Cardiac muscle cell (in vitro differentiated cells and primary cell): ENCODE measurements around the gene TMEM156. TPM values are rescaled to one million over a fixed set of nuclear protein-coding genes. Genes with fewer than 3 reads are reported as not detected.
A peak's percentile ranks its signal among the peaks of the same experiment; 100 is the strongest.

ENCODE experiments used
- DNase-seq, 2 donors: peaks; one replicate each; pipeline versions ENCODE4 v3.0.0 to v3.0.0-alpha.2; 2010 to 2017; ENCODE audit warnings: low read depth in 1 of 2, low spot score in 1 of 2
- H3K27ac ChIP-seq: fragments of 200-600 bp; sonication (generic); 2 replicates; pipeline ENCODE4 v1.5.1; 2016
- H3K27me3 ChIP-seq: fragments of 200-600 bp; sonication (generic); 2 replicates; pipeline ENCODE4 v1.6.0; 2016; ENCODE audit warnings: control low read depth
- H3K36me3 ChIP-seq: fragments of 200-600 bp; sonication (generic); 2 replicates; pipeline ENCODE4 v1.5.1; 2016; ENCODE audit warnings: control low read depth
- H3K4me1 ChIP-seq: fragments of 200-600 bp; sonication (generic); 2 replicates; pipeline ENCODE4 v1.8.1; 2017; ENCODE audit warnings: low read depth, mild to moderate bottlenecking, mixed run types
- H3K4me3 ChIP-seq: fragments of 200-600 bp; sonication (generic); 2 replicates; pipeline ENCODE4 v1.5.1; 2016; ENCODE audit warnings: mild to moderate bottlenecking
- H3K9me3 ChIP-seq: fragments of 200-600 bp; sonication (generic); 2 replicates; pipeline ENCODE4 v1.5.1; 2017; ENCODE audit warnings: low read depth, mild to moderate bottlenecking, control low read depth
- CTCF ChIP-seq: IDR thresholded peaks from 2 replicates; pipeline ENCODE4 v1.5.1; 2012; ENCODE audit warnings: low read depth, mild to moderate bottlenecking, low read length
- polyA plus RNA-seq: library from polyadenylated mRNA; unstranded; fragments of >200 nt; fragmentation: Nextera tagmentation; extraction: Ambion mirVana; gene quantifications from 2 replicates; pipeline ENCODE4 v1.2.1, GENCODE V29; 2016
- total RNA-seq: library from RNA; depleted of rRNA; stranded (reverse); fragments of >200 nt; gene quantifications from 2 replicates; pipeline ENCODE4 v1.2.3, GENCODE V29; 2016

TMEM156 gene
- total and polyA plus RNA-seq, 2 experiments from 2014 or later, result not detected

GRCh38 chr4:38952017-38952416 is 80.2 kb downstream of the TMEM156 start:
- TF ChIP-seq CTCF, result no peak
- Histone ChIP-seq H3K36me3 (no peaks in the 10 kb centered on the region), H3K27me3 (no peaks in the 10 kb centered on the region), H3K4me1 (no peaks in the 10 kb centered on the region), H3K27ac (no peak overlapping the region), H3K4me3 (no peak overlapping the region), H3K9me3 (no peaks in the 10 kb centered on the region)
- DNase-seq, result no peak

DNA sequence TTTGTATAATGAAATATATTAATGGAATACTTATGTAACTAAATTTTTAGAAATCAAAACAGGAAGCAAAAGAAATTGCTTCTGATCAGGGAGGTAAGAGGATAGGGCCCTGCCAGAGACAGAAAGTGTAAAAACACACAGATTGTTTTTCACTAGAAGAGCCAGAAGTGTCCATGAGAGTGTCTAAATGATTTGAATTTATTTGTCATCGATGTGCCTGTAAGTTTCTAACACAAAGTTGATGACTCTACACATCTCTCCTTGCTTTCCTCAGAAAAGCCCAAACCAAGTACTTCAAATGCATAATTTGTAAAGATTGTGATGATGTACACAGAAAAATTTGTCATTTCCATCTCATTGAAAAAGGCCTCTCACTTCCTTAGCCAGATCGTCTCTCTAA is 80.6 kb downstream of the TMEM156 start:
- Histone ChIP-seq H3K4me3 (no peak overlapping the region), H3K4me1 (no peaks in the 10 kb centered on the region), H3K27me3 (no peaks in the 10 kb centered on the region), H3K36me3 (no peaks in the 10 kb centered on the region), H3K27ac (no peak overlapping the region), H3K9me3 (no peaks in the 10 kb centered on the region)
- no peak for DNase-seq
- TF ChIP-seq CTCF, result no peak

DNA sequence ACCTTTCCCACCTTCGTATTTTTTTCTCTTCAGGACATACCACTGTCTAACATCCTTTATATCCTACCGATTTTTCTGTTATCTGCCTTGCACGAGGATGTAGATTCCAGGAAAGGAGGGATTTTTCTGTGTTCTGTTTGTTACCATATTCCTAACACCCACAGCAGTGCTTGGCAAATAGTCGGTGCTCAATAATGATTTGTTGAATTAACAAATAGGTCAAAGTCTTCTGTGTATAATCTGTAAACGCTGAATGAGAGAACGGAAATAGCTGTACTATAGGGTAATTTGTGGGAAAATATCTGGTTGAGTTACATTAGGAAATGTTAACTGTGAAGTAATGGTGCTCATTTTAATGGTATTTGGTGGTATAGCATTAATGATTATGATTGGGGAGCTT is 81.5 kb downstream of the TMEM156 start:
- TF ChIP-seq CTCF, result no peak
- no peak overlapping the region for H3K4me3 ChIP-seq
- H3K27me3 ChIP-seq, result no peaks in the 10 kb centered on the region
- DNase-seq, result no peak
- no peak overlapping the region for H3K27ac ChIP-seq
- H3K4me1 ChIP-seq, result no peaks in the 10 kb centered on the region
- no peaks in the 10 kb centered on the region for H3K9me3 ChIP-seq
- no peaks in the 10 kb centered on the region for H3K36me3 ChIP-seq

- no peaks in the 10 kb centered on the region for H3K27me3 ChIP-seq
- H3K27ac ChIP-seq, result no peak overlapping the region
- no peak for TF ChIP-seq CTCF
- no peaks in the 10 kb centered on the region for H3K9me3 ChIP-seq
- peak in 1 of 2 donors; percentile 56 for DNase-seq
- no peaks in the 10 kb centered on the region for H3K36me3 ChIP-seq
- no peaks in the 10 kb centered on the region for H3K4me1 ChIP-seq
- no peak overlapping the region for H3K4me3 ChIP-seq
Measured at GRCh38 chr4:38950159-38950558, 82.0 kb downstream of the TMEM156 start.

DNA sequence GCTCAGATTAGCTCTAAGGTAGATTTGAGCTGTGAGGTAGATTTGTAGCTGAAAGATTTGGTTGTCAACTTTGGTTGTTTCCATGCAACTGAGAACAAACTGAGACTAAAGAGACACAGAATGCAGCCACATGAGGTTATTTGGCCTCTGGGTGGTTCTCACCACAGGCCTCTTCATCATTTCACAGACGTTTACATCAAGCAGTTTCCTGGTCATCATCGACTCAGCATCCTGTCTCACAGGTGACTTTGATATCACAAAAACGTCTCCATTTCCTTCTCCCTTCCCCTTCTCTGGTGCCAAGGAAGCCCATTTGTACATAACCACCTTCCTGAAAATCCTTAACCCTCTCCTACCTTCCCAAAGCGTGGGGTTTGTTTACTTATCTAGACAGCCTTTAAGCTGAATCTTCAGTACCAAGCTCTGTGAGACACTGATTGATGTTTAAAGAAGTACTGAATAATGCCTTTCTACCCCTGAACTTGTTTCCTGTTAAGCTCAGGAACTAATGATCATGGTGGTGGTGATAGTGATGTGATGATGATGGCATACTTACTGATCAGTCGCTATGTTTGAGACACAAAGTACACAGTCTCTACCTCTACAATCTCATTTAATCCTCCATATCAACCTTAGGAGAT is 82.7 kb downstream of the TMEM156 start:
- no peak for TF ChIP-seq CTCF
- H3K27me3 ChIP-seq, result no peaks in the 10 kb centered on the region
- H3K27ac ChIP-seq, result no peak overlapping the region
- H3K9me3 ChIP-seq, result no peaks in the 10 kb centered on the region
- DNase-seq, result no peak
- H3K4me3 ChIP-seq, result no peak overlapping the region
- H3K36me3 ChIP-seq, result no peaks in the 10 kb centered on the region
- H3K4me1 ChIP-seq, result no peaks in the 10 kb centered on the region

GRCh38 chr4:38948551-38948950 is 83.7 kb downstream of the TMEM156 start:
- H3K36me3 ChIP-seq, result no peaks in the 10 kb centered on the region
- no peaks in the 10 kb centered on the region for H3K9me3 ChIP-seq
- H3K27ac ChIP-seq, result no peak overlapping the region
- no peaks in the 10 kb centered on the region for H3K27me3 ChIP-seq
- H3K4me3 ChIP-seq, result no peak overlapping the region
- DNase-seq, result peak in 1 of 2 donors; percentile 94
- H3K4me1 ChIP-seq, result no peaks in the 10 kb centered on the region
- TF ChIP-seq CTCF, result no peak
